GM12878 (cell line): Measurements from ENCODE around the gene NOP14. TPM values are rescaled to one million over a fixed set of nuclear protein-coding genes. Genes with fewer than 3 reads are reported as not detected.

Experiments
- ATAC-seq: fragments of 200-7000 bp; cut with Tn5 transposase; 3 replicates; pipeline ENCODE4 v1.9.1; 2020; ENCODE audit warnings: mild to moderate bottlenecking, moderate library complexity
- BruUV-seq: library from RNA; stranded (reverse); fragments of 400-500 nt; replicated peaks from 2 replicates; lab custom pipeline; 2021; lab: Mats Ljungman, UMichigan
- CTCF ChIA-PET: fragments of 300-600 bp; sonication (Branson Sonifier 250); formaldehyde crosslinking; extraction: SDS; loops from one replicate; lab custom pipeline; 2021; ENCODE audit warnings: inconsistent platforms; lab: Yijun Ruan, JAX
- POLR2A ChIA-PET: fragments of 350-600 bp; formaldehyde crosslinking; extraction: SDS; loops from one replicate; lab custom pipeline; 2021; ENCODE audit warnings: inconsistent platforms; lab: Charles Lee
- RAD21 ChIA-PET: fragments of 300-600 bp; sonication (Branson Sonifier 250); formaldehyde crosslinking; loops from one replicate; lab custom pipeline; 2023; ENCODE audit warnings: antibody characterized with exemption; ENCODE audit not compliant: unreplicated experiment; lab: Charles Lee
- SMC1A ChIA-PET: fragments of 300-600 bp; sonication (Branson Sonifier 250); formaldehyde crosslinking; loops from one replicate; lab custom pipeline; 2023; ENCODE audit not compliant: unreplicated experiment, uncharacterized antibody; lab: Charles Lee
- DNase-seq: peaks from one replicate; pipeline ENCODE4 v3.0.0-alpha.2; 2011; ENCODE audit warnings: low read depth, low spot score
- FAIRE-seq: peaks from 3 replicates; lab custom pipeline; 2011; peaks lifted over from hg19 to GRCh38; lab: Jason Lieb, UNC
- H2AFZ ChIP-seq: 2 replicates; pipeline ENCODE4 v1.6.0; 2011; ENCODE audit warnings: low read depth, low read length, control low read depth; ENCODE audit not compliant: control insufficient read depth
- H3K27ac ChIP-seq: 2 replicates; pipeline ENCODE4 v1.5.1; 2011; ENCODE audit warnings: control low read depth; ENCODE audit not compliant: control insufficient read depth, insufficient read depth
- H3K27me3 ChIP-seq, 2 experiments: replicated peaks in 1 of 2; 2 replicates each; pipeline versions ENCODE4 v1.6.0 to v1.6.1; 2011; ENCODE audit warnings: low read length in 1 of 2; ENCODE audit not compliant: control insufficient read depth in 2 of 2, insufficient read depth in 2 of 2
- H3K36me3 ChIP-seq, 2 experiments: 2 replicates each; pipeline ENCODE4 v1.5.1; 2011; ENCODE audit warnings: low read length in 1 of 2; ENCODE audit not compliant: control insufficient read depth in 2 of 2, insufficient read depth in 2 of 2
- H3K4me1 ChIP-seq: 2 replicates; pipeline ENCODE4 v1.6.1; 2011; ENCODE audit warnings: mild to moderate bottlenecking, low read length, moderate library complexity, mixed read lengths; ENCODE audit not compliant: control insufficient read depth, insufficient read depth
- H3K4me2 ChIP-seq: 2 replicates; pipeline ENCODE4 v1.6.0; 2011; ENCODE audit warnings: control low read depth; ENCODE audit not compliant: control insufficient read depth, insufficient read depth
- H3K4me3 ChIP-seq: fragments of 200-600 bp; sonication (generic); 2 replicates; pipeline ENCODE4 v1.5.1; 2016
- H3K79me2 ChIP-seq: 2 replicates; pipeline ENCODE4 v1.6.0; 2011; ENCODE audit warnings: low read length; ENCODE audit not compliant: control insufficient read depth, insufficient read depth
- H3K9ac ChIP-seq: 2 replicates; pipeline ENCODE4 v1.8.0; 2011; ENCODE audit warnings: low read length, control low read depth, mixed read lengths; ENCODE audit not compliant: control insufficient read depth, insufficient read depth
- H3K9me3 ChIP-seq: replicated peaks from 3 replicates; pipeline ENCODE4 v1.5.1; 2011; ENCODE audit warnings: mild to moderate bottlenecking, low read length; ENCODE audit not compliant: control insufficient read depth, insufficient read depth
- H4K20me1 ChIP-seq: 2 replicates; pipeline ENCODE4 v1.6.0; 2011; ENCODE audit not compliant: control insufficient read depth, insufficient read depth
- ATF7 ChIP-seq: fragments of 450-650 bp; IDR thresholded peaks from 2 replicates; pipeline ENCODE4 v1.6.1; 2016; ENCODE audit warnings: low read depth, mild to moderate bottlenecking
- HDGF ChIP-seq: fragments of 450-650 bp; IDR thresholded peaks from 2 replicates; pipeline ENCODE4 v1.6.1; 2016; ENCODE audit warnings: antibody characterized with exemption
- NFYB ChIP-seq: IDR thresholded peaks from 2 replicates; pipeline ENCODE4 v1.6.1; 2011; ENCODE audit warnings: low read depth, mild to moderate bottlenecking, low read length, improper control_type of control experiment, moderate library complexity; ENCODE audit not compliant: insufficient read depth
- NR2C2 ChIP-seq: IDR thresholded peaks from 2 replicates; pipeline ENCODE4 v1.6.1; 2011; ENCODE audit warnings: borderline replicate concordance, low read depth; ENCODE audit not compliant: control insufficient read depth, insufficient read length
- RELA ChIP-seq: fragments of 450-650 bp; IDR thresholded peaks from 2 replicates; pipeline ENCODE4 v1.8.0; 2014; ENCODE audit warnings: borderline replicate concordance; ENCODE audit not compliant: partially characterized antibody
- RUNX3 ChIP-seq: IDR thresholded peaks from 2 replicates; pipeline ENCODE4 v1.6.1; 2012; ENCODE audit warnings: low read length, inconsistent platforms
- WRNIP1 ChIP-seq: IDR thresholded peaks from 2 replicates; pipeline ENCODE4 v1.6.1; 2011; ENCODE audit warnings: low read depth, low read length, improper control_type of control experiment, borderline replicate concordance
- ZNF207 ChIP-seq: fragments of 450-650 bp; IDR thresholded peaks from 2 replicates; pipeline ENCODE4 v1.6.1; 2014; ENCODE audit warnings: antibody characterized with exemption, mild to moderate bottlenecking, borderline replicate concordance
- ZNF274 ChIP-seq: IDR thresholded peaks from one replicate; pipeline ENCODE4 v1.8.0; 2011; ENCODE audit not compliant: insufficient read length, insufficient read depth
- WGBS: methylation state at CpG from one replicate; pipeline ENCODE4 v1.1.6; 2016; ENCODE audit warnings: low lambda C conversion rate; ENCODE audit not compliant: insufficient replicate concordance, insufficient coverage; ENCODE audit errors: missing lambda C conversion rate; 5-methylcytosine and 5-hydroxymethylcytosine counted together
- in situ Hi-C: fragments of 300-500 bp; cut with MboI; formaldehyde crosslinking; loops from 9 replicates; pipeline ENCODE4 v1.14.3; 2018; ENCODE audit warnings: mixed read lengths
- intact Hi-C: fragments of 100-400 bp; cut with micrococcal nuclease; formaldehyde crosslinking; loops from one replicate; pipeline ENCODE4 v1.14.2; 2022; ENCODE audit not compliant: unreplicated experiment
- polyA plus RNA-seq, 11 experiments: library from polyadenylated mRNA; depleted of rRNA in 4 of 11; unstranded in 6 of 11; stranded (reverse) in 5 of 11; fragments of >200 nt; fragmentation: Nextera tagmentation in 4 of 11; fragmentation: Illumina TruSeq in 1 of 11; extraction: Ambion mirVana in 4 of 11; extraction: Trizol in 1 of 11; gene quantifications; 1 replicate in 1 of 11; 2 replicates in 10 of 11; pipeline versions ENCODE4 v1.2.1 to v1.2.3, GENCODE V29; 2011 to 2016; ENCODE audit warnings: inconsistent platforms in 2 of 11, missing spikeins in 2 of 11, low read depth in 1 of 11
- total RNA-seq, 4 experiments: library from RNA; depleted of rRNA in 3 of 4; stranded (reverse); fragments of >200 nt in 3 of 4; fragmentation: Illumina TruSeq in 1 of 4; extraction: Trizol in 1 of 4; gene quantifications; 2 replicates each; pipeline versions ENCODE4 v1.2.1 to v1.2.3, GENCODE V29; 2013 to 2021

Gene NOP14
- total and polyA plus RNA-seq, 10 of the 15 experiments (the other 5 are each of a cell fraction or from before 2014, with no cell fraction given): 13.8 to 80.6 (median 49.7) TPM

- H3K9me3 ChIP-seq: no peaks in the 10 kb centered on the region; the same call in 1 of the 3 replicates
- over 99% methylated on average over 9 of the region's 9 CpGs for WGBS
- ChIA-PET CTCF (interaction anchor here (0.6 to 1.5 kb wide), 4 partner anchors 9 to 317 kb away, joined by 3 to 4 read pairs (median 3); no protein-coding TSS in a partner anchor), SMC1A (interaction anchor here (0.9 kb wide), 1 partner anchor 23 kb away, joined by 3 read pairs; no protein-coding TSS in a partner anchor), RAD21 (no interaction called here), POLR2A (interaction anchor here (1.2 kb wide), 1 partner anchor 23 kb away, joined by 5 read pairs; no protein-coding TSS in a partner anchor)
- FAIRE-seq (no peak), ATAC-seq (no peak), DNase-seq (no peak)
- no TSS peak for BruUV-seq
- H3K27ac ChIP-seq: 0 out of 2 replicates have a peak overlapping the region, but pooled peaks have one; percentile 34
- H3K79me2 ChIP-seq: peaks cover 65% of the 10 kb centered on the region
- no peak overlapping the region for H3K9ac ChIP-seq
- TF ChIP-seq ZNF274: no peak
- TF ChIP-seq RELA: no peak
- TF ChIP-seq ATF7: no peak
- no peak for TF ChIP-seq HDGF
- TF ChIP-seq WRNIP1: no peak
- no peak for TF ChIP-seq NFYB
- no peak for TF ChIP-seq ZNF207
- no peak for TF ChIP-seq NR2C2
- no peak for TF ChIP-seq RUNX3
- H3K27me3 ChIP-seq: no peaks in the 10 kb centered on the region
- H3K36me3 ChIP-seq: peaks cover 11 to 32% of the 10 kb centered on the region in 2 experiments
- H2AFZ ChIP-seq: no peak overlapping the region
- peaks cover 47% of the 10 kb centered on the region for H3K4me1 ChIP-seq
- H3K4me2 ChIP-seq: peak overlapping the region; percentile 59
- intact Hi-C loops: no loop called here
- in situ Hi-C loops: no loop called here
- peak overlapping the region; percentile 58; the same call in 1 of the 2 replicates for H3K4me3 ChIP-seq
- H4K20me1 ChIP-seq: peaks cover 11% of the 10 kb centered on the region
Observed at GRCh38 chr4:2958446-2958845, 4.8 kb downstream of the NOP14 start.
